H1 (cell line): Measurements from ENCODE around the gene RBAK. TPM values are rescaled to one million over a fixed set of nuclear protein-coding genes. Genes with fewer than 3 reads are reported as not detected.

ENCODE experiments used
- BRCA1 ChIP-seq: IDR thresholded peaks from 2 replicates; pipeline ENCODE4 v1.6.1; 2012; ENCODE audit warnings: low read depth, low read length, improper control_type of control experiment
- CHD1 ChIP-seq: IDR thresholded peaks from 2 replicates; pipeline ENCODE4 v1.6.1; 2012; ENCODE audit warnings: low read depth, low read length, improper control_type of control experiment
- CHD2 ChIP-seq: IDR thresholded peaks from 2 replicates; pipeline ENCODE4 v1.6.1; 2012; ENCODE audit warnings: low read length, improper control_type of control experiment
- CREB1 ChIP-seq: IDR thresholded peaks from 2 replicates; pipeline ENCODE4 v1.6.1; 2012; ENCODE audit warnings: inconsistent platforms
- EGR1 ChIP-seq: IDR thresholded peaks from 2 replicates; pipeline ENCODE4 v1.6.1; 2011; ENCODE audit warnings: low read depth, low read length, borderline replicate concordance
- HDAC6 ChIP-seq: IDR thresholded peaks from one replicate; pipeline ENCODE4 v1.7.1; 2012; ENCODE audit warnings: low read depth, mild to moderate bottlenecking, inconsistent platforms, low read length, moderate library complexity
- KDM4A ChIP-seq: IDR thresholded peaks from one replicate; pipeline ENCODE4 v1.7.1; 2012; ENCODE audit warnings: low read depth, mild to moderate bottlenecking, moderate library complexity, low read length, inconsistent platforms; ENCODE audit not compliant: severe bottlenecking
- PHF8 ChIP-seq: fragments of 200-600 bp; sonication (generic); conservative IDR thresholded peaks from 2 replicates; pipeline ENCODE4 v1.7.1; 2012; ENCODE audit warnings: low read depth, mild to moderate bottlenecking, inconsistent platforms, low read length, moderate library complexity
- RAD21 ChIP-seq, 2 experiments: IDR thresholded peaks in 1 of 2; conservative IDR thresholded peaks in 1 of 2; 2 replicates each; pipeline ENCODE4 v1.6.1; 2011; ENCODE audit warnings: low read depth in 2 of 2, low read length in 2 of 2, improper control_type of control experiment in 1 of 2, inconsistent platforms in 1 of 2, mild to moderate bottlenecking in 1 of 2, moderate library complexity in 1 of 2
- SAP30 ChIP-seq: fragments of 300-600 bp; sonication (generic); IDR thresholded peaks from 2 replicates; pipeline ENCODE4 v1.7.1; 2012; ENCODE audit warnings: low read length, moderate library complexity, mild to moderate bottlenecking, inconsistent platforms; ENCODE audit not compliant: insufficient read depth, insufficient replicate concordance
- SIN3A ChIP-seq, 2 experiments: IDR thresholded peaks in 1 of 2; conservative IDR thresholded peaks in 1 of 2; 2 replicates each; pipeline ENCODE4 v1.6.1; 2011 to 2012; ENCODE audit warnings: low read length in 2 of 2, improper control_type of control experiment in 1 of 2, low read depth in 1 of 2, mild to moderate bottlenecking in 1 of 2
- SIX5 ChIP-seq: IDR thresholded peaks from 2 replicates; pipeline ENCODE4 v1.6.1; 2011; ENCODE audit warnings: mild to moderate bottlenecking, low read depth, low read length
- SP1 ChIP-seq: IDR thresholded peaks from 2 replicates; pipeline ENCODE4 v1.6.1; 2011; ENCODE audit warnings: low read depth, low read length
- TAF1 ChIP-seq: IDR thresholded peaks from 2 replicates; pipeline ENCODE4 v1.6.1; 2011; ENCODE audit warnings: mild to moderate bottlenecking, low read depth, low read length
- TEAD4 ChIP-seq: IDR thresholded peaks from 2 replicates; pipeline ENCODE4 v1.6.1; 2012; ENCODE audit warnings: low read depth, low read length, inconsistent platforms, mixed read lengths
- YY1 ChIP-seq: IDR thresholded peaks from 2 replicates; pipeline ENCODE4 v1.6.1; 2011; ENCODE audit warnings: low read depth, mild to moderate bottlenecking, low read length
- polyA plus RNA-seq, 7 experiments: library from polyadenylated mRNA; depleted of rRNA in 3 of 7; stranded (reverse) in 5 of 7; unstranded in 2 of 7; fragments of >200 nt in 5 of 7; fragments of 200-250 nt in 2 of 7; gene quantifications; 1 replicate in 5 of 7; 2 replicates in 1 of 7; 4 replicates in 1 of 7; pipeline versions ENCODE4 v1.2.1 to v1.2.3, GENCODE V29; 2011 to 2013; ENCODE audit warnings: missing spikeins in 2 of 7, mixed read lengths in 2 of 7
- total RNA-seq: library from RNA; stranded (reverse); fragmentation: NEBNext Ultra II Directional; extraction: Animal tissue kit (Norgen Biotek cat#: 25700); gene quantifications from 2 replicates; pipeline ENCODE4 v1.2.1, GENCODE V29; 2021
- TF ChIP-seq, protein P1 (sequence below), 3 experiments: IDR thresholded peaks; 1 replicate in 2 of 3; 2 replicates in 1 of 3; pipeline versions ENCODE4 v1.5.1 to v1.6.1; 2011; ENCODE audit warnings: low read length in 3 of 3, mild to moderate bottlenecking in 3 of 3, inconsistent platforms in 2 of 3, low read depth in 1 of 3, moderate library complexity in 1 of 3; ENCODE audit not compliant: insufficient read depth in 1 of 3; ENCODE audit errors: control extremely low read depth in 1 of 3
- TF ChIP-seq, protein P2 (sequence below): IDR thresholded peaks from 2 replicates; pipeline ENCODE4 v1.6.1; 2012; ENCODE audit warnings: inconsistent platforms
- TF ChIP-seq, protein P3 (sequence below): IDR thresholded peaks from 2 replicates; pipeline ENCODE4 v1.6.1; 2012; ENCODE audit warnings: inconsistent platforms

Gene RBAK
- total and polyA plus RNA-seq, 2 of the 8 experiments (the other 6 are each of a cell fraction or from before 2014, with no cell fraction given), result 1.9 to 18.2 TPM

DNA sequence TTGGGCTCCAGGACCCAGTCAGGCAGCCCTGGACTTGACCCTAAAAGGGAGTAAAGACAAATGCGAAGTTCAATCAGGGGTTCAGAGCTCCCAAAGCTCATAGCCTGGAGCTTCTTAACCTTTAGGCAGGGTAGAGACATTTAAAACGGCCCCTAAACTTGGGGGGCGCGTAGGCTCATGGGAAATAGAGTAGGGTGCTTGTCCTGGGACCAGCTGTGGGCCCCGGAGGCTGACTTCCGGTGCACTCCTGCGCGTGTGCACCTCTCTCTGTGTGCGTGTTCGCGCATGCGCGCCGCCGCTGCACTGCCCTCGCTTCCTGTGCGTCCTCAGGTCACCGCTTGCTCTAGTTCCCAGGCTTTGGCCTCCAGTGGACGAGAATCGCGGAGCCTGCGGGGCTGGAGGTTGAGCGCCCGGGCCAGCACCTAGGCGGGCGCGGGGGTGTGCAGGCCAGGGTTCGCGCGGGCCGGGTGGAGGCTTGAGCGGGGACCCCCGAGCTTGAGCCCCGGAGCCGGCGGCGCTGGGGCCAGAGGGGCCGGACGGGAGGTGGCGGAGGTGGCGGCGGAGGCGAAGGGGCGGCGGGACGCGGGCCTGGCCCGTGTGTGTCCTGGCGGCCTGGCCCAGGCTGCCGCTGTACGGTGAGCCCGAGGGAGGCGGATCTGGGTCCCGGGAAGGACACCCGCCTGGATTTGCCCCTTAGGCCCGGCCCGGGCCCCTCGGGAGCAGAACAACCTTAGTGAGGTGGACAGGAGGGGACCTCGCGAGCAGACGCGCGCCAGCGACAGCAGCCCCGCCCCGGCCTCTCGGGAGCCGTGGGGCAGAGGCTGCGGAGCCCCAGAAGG is at the start of gene RBAK (continued):
- TF ChIP-seq BRCA1 (peak; percentile 49; the same call in 1 of the 2 replicates), CHD1 (no peak), SP1 (peak; percentile 56; the same call in 1 of the 2 replicates), CHD2 (peak; percentile 83), EGR1 (peak; percentile 65), TAF1 (peak; percentile 75), PHF8 (peak; percentile 74), SAP30 (no peak), SIN3A (conservative IDR thresholded peaks at IDR 0.05 in 1 of 2, IDR thresholded peaks at IDR 0.05 in 1 of 2; ENCODE audit: low read depth in 1 of 2, low read length in 2 of 2) (peak in 1 of 2 experiments; percentile 63; a peak in 1 of 4 replicates), KDM4A (peak; percentile 90), RAD21 (IDR thresholded peaks at IDR 0.05 in 1 of 2, conservative IDR thresholded peaks at IDR 0.05 in 1 of 2; ENCODE audit: low read depth in 2 of 2, low read length in 2 of 2) (no peak), SIX5 (0 out of 2 replicates have a peak, but pooled peaks have one; percentile 14), YY1 (peak; percentile 50; the same call in 1 of the 2 replicates), CREB1 (peak; percentile 21; the same call in 1 of the 2 replicates), HDAC6 (no peak), TEAD4 (no peak)
- TF ChIP-seq, protein P1, sequence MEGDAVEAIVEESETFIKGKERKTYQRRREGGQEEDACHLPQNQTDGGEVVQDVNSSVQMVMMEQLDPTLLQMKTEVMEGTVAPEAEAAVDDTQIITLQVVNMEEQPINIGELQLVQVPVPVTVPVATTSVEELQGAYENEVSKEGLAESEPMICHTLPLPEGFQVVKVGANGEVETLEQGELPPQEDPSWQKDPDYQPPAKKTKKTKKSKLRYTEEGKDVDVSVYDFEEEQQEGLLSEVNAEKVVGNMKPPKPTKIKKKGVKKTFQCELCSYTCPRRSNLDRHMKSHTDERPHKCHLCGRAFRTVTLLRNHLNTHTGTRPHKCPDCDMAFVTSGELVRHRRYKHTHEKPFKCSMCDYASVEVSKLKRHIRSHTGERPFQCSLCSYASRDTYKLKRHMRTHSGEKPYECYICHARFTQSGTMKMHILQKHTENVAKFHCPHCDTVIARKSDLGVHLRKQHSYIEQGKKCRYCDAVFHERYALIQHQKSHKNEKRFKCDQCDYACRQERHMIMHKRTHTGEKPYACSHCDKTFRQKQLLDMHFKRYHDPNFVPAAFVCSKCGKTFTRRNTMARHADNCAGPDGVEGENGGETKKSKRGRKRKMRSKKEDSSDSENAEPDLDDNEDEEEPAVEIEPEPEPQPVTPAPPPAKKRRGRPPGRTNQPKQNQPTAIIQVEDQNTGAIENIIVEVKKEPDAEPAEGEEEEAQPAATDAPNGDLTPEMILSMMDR (IDR thresholded peaks at IDR 0.05; ENCODE audit: control extremely low read depth in 1 of 3, insufficient read depth in 1 of 3, low read depth in 1 of 3, low read length in 3 of 3), result peak in 1 of 3 experiments; percentile 1; a peak in 1 of 4 replicates
- TF ChIP-seq, protein P2, sequence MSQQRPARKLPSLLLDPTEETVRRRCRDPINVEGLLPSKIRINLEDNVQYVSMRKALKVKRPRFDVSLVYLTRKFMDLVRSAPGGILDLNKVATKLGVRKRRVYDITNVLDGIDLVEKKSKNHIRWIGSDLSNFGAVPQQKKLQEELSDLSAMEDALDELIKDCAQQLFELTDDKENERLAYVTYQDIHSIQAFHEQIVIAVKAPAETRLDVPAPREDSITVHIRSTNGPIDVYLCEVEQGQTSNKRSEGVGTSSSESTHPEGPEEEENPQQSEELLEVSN, result 0 out of 2 replicates have a peak, but pooled peaks have one; percentile 28
- TF ChIP-seq, protein P3, sequence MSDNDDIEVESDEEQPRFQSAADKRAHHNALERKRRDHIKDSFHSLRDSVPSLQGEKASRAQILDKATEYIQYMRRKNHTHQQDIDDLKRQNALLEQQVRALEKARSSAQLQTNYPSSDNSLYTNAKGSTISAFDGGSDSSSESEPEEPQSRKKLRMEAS, result peak; percentile 62
- TF ChIP-seq, all 59 proteins: peak for 21
